ENCODE data around the gene SELE.

- no peak for TF ChIP-seq POLR2A (IDR thresholded peaks at IDR 0.05; ENCODE audit: extremely low read depth, insufficient read length)
- TF ChIP-seq CTCF (IDR thresholded peaks at IDR 0.05; ENCODE audit: low read depth, low read length), result no peak
- TF ChIP-seq MYC (IDR thresholded peaks at IDR 0.05; ENCODE audit: low read depth, low read length), result no peak
- no peak for TF ChIP-seq MAX (IDR thresholded peaks at IDR 0.05; ENCODE audit: low read depth, low read length)
These were observed 36.1 kb downstream of the SELE start for GRCh38 chr1:169697755-169698154.

Measured in NB4 (cell line).